ENCODE data around the gene ZNF653. TPM values are rescaled to one million over a fixed set of nuclear protein-coding genes. Genes with fewer than 3 reads are reported as not detected.

The ZNF653 gene
- total RNA-seq, 1 donor from 2014 or later, result 23.4 TPM

DNA sequence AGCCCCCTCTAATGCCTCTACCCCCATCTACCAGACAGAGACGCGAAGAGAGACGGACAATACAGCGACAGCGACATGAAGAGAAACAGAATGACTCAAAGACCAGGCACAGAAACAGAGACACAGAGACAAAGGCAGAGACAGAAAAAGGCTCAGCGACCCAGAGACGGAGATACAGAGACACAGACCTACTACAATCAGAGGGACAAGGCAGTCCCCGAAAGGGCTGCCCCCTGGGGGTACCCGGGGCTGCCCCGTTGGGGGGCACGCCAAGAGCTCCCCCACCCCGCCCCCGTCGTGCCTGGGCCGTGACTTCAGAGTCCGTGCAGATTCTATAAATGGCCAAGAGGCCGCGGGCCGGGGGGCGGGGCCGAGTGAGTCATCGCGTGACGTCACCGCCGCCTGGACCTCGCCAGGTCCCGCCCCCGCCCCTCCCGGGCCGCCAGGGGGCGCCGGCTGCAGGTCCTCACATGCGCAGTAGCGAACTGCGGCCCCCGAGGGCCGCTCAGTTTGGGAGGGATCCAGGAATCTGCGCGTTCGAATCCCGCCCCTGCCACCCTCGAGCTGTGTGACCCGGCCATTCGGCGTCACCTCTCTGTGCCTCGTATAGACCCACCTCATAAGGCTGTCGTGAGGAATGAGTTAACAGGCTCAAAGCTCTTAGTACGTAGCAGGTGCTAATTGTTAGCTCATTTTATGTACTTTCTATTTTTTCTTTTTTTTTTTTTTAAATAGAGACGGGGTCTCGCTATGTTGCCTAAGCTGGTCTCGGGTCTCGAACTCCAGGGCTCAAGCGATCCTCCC lies 30.4 kb upstream of the ZNF653 start:
- TF ChIP-seq CTCF (conservative IDR thresholded peaks at IDR 0.05; ENCODE audit: low read depth, low read length), result peak; percentile 86
- peak overlapping the region; percentile 32 for H3K4me3 ChIP-seq (ENCODE audit: low read depth, low read length)
- DNase-seq (ENCODE audit: low read depth), result no peak

DNA sequence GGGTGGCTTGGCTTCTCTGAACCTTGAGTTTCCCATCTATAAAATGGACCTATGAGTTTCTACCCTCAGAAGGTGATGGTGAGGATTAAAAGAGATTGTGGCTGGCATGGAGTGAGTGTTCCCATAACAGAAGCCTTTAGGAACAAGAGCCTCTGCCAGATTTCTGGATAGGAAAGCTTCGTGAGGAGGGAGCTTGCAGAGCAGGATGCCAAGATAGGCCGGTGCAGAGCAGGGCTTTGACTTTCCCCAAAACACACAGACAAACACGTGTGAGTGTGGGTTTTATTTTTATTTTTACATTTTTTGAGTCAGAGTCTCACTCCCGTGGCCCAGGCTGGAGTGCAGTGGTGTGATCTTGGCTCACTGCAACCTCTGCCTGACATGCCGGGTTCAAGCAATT lies 29.3 kb upstream of the ZNF653 start:
- TF ChIP-seq CTCF (conservative IDR thresholded peaks at IDR 0.05; ENCODE audit: low read depth, low read length), result no peak
- no peak overlapping the region for H3K4me3 ChIP-seq (ENCODE audit: low read depth, low read length)

GRCh38 chr19:11534538-11534937 lies 28.9 kb upstream of the ZNF653 start:
- no peak for DNase-seq (ENCODE audit: low read depth)
- no peak for TF ChIP-seq CTCF (conservative IDR thresholded peaks at IDR 0.05; ENCODE audit: low read depth, low read length)
- no peak overlapping the region for H3K4me3 ChIP-seq (ENCODE audit: low read depth, low read length)

More for the DNA sequence above, 29.3 kb upstream of the ZNF653 start:
- DNase-seq (ENCODE audit: low read depth), result no peak

GRCh38 chr19:11530432-11530831 lies 24.8 kb upstream of the ZNF653 start:
- H3K4me3 ChIP-seq (ENCODE audit: low read depth, low read length), result no peak overlapping the region
- DNase-seq (ENCODE audit: low read depth), result peak; percentile 59
- peak; percentile 44 for TF ChIP-seq CTCF (conservative IDR thresholded peaks at IDR 0.05; ENCODE audit: low read depth, low read length)

DNA sequence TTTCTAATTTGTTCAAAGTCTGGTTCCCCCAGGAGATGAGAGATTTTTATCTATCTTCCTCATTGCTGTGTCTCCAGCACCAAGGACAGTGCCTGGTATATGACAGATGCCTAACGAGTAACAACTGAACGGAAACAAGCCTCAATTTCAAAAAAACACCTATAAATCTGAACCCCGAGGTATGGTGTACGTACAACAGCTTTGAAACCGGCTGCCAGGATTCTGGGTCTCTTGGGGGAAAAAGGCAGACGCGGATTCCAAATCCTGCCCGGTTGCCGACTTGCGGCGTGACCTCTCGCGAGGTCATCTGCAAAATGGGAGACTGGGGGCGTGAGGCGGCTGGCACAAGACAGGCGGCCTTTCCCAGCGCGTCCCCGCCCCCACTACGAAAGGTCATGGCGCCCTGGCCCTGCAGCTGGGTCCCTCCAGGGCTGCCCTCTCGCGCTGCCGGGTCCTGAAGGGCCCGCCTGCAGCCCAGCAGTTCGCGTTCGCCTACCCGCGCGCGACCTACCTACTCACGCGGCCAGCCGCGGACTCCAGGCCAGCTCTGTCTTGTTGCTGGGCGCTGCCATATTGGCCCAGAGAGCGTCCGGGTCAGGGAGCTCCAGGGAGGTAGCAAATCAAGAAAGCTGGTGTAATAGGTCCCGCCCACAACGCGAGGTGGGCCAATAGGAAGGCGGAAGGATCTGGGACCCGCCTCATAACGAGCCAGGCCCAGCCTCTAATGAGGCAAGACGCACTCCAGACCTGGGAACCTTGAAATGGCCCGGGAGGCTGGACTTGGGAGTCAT lies 23.1 kb upstream of the ZNF653 start, which contains the start of gene ECSIT:
ECSIT (minus strand) TSS at position 584 of the 791 bp plus-strand sequence. CDS start 9,964 bp downstream, outside the sequence.
- H3K4me3 ChIP-seq (ENCODE audit: low read depth, low read length), result peak within 1 kb of the TSS; percentile 85
- DNase-seq (ENCODE audit: low read depth), result peak; percentile 92
- TF ChIP-seq CTCF (conservative IDR thresholded peaks at IDR 0.05; ENCODE audit: low read depth, low read length), result no peak

GRCh38 chr19:11519138-11519537 lies 13.5 kb upstream of the ZNF653 start:
- no peak for DNase-seq (ENCODE audit: low read depth)
- no peak overlapping the region for H3K4me3 ChIP-seq (ENCODE audit: low read depth, low read length)
- TF ChIP-seq CTCF (conservative IDR thresholded peaks at IDR 0.05; ENCODE audit: low read depth, low read length), result no peak

Measured in epithelial cell of proximal tubule (primary cell).